HG03139 (cell line): ENCODE results near the gene ENPEP.

ENCODE experiments used
- ATAC-seq: cut with Tn5 transposase; IDR thresholded peaks from one replicate; pipeline ENCODE4 v1.9.1; 2021; ENCODE audit not compliant: unreplicated experiment

The ENPEP gene

GRCh38 chr4:110597582-110597981 lies 121.6 kb downstream of the ENPEP start:
- no peak for ATAC-seq

GRCh38 chr4:110602061-110602460 lies 126.1 kb downstream of the ENPEP start:
- no peak for ATAC-seq

GRCh38 chr4:110605077-110605476 lies 129.1 kb downstream of the ENPEP start:
- no peak for ATAC-seq

- ATAC-seq: no peak
Measured at GRCh38 chr4:110609044-110609750, 133.2 kb downstream of the ENPEP start.

- ATAC-seq: no peak
Measured at GRCh38 chr4:110610620-110610939, 134.6 kb downstream of the ENPEP start.

GRCh38 chr4:110610940-110611831 lies 135.2 kb downstream of the ENPEP start:
- peak; percentile 87 for ATAC-seq

- no peak for ATAC-seq
Measured at GRCh38 chr4:110611968-110612447, 136.1 kb downstream of the ENPEP start.

GRCh38 chr4:110612631-110613269 lies 136.8 kb downstream of the ENPEP start:
- ATAC-seq: no peak

GRCh38 chr4:110613745-110614144 lies 137.8 kb downstream of the ENPEP start:
- no peak for ATAC-seq

GRCh38 chr4:110614173-110614963 lies 138.4 kb downstream of the ENPEP start:
- no peak for ATAC-seq
